GM23338 (cell line): ENCODE data around the gene NT5C2.

Source experiments
- TF ChIP-seq, protein P1 (sequence below), 2 experiments: fragments of 200-600 bp in 1 of 2; sonication (generic) in 1 of 2; conservative IDR thresholded peaks; 2 replicates each; pipeline versions ENCODE4 v1.5.1 to v1.6.1; 2016 to 2017; ENCODE audit warnings: antibody characterized with exemption in 2 of 2, low read depth in 2 of 2, mild to moderate bottlenecking in 2 of 2, moderate library complexity in 1 of 2
- TF ChIP-seq, protein P2 (sequence below): IDR thresholded peaks from one replicate; pipeline ENCODE4 v1.6.1; 2018; ENCODE audit warnings: antibody characterized with exemption; ENCODE audit not compliant: unreplicated experiment

DNA sequence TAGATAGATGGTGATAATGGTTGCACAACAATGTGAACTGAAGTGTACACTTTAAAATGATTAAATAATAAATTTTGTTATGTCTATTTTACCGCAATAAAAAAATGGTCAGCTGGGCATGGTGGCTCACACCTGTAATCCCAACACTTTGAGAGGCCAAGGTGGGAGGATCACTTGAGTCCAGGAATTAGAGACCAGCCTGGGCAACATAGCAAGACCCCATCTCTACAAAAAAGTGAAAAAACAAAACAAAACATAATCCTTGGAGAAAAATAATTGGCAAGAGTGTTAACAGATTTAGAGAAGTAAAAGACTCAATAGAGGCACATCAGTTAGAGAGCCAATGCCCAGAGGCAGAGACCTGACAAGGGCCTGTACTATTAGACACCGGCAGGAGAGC, 42.7 kb upstream of the NT5C2 start:
- TF ChIP-seq, protein P1, sequence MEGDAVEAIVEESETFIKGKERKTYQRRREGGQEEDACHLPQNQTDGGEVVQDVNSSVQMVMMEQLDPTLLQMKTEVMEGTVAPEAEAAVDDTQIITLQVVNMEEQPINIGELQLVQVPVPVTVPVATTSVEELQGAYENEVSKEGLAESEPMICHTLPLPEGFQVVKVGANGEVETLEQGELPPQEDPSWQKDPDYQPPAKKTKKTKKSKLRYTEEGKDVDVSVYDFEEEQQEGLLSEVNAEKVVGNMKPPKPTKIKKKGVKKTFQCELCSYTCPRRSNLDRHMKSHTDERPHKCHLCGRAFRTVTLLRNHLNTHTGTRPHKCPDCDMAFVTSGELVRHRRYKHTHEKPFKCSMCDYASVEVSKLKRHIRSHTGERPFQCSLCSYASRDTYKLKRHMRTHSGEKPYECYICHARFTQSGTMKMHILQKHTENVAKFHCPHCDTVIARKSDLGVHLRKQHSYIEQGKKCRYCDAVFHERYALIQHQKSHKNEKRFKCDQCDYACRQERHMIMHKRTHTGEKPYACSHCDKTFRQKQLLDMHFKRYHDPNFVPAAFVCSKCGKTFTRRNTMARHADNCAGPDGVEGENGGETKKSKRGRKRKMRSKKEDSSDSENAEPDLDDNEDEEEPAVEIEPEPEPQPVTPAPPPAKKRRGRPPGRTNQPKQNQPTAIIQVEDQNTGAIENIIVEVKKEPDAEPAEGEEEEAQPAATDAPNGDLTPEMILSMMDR (conservative IDR thresholded peaks at IDR 0.05; ENCODE audit: low read depth in 2 of 2), result no peak
- TF ChIP-seq, protein P2, sequence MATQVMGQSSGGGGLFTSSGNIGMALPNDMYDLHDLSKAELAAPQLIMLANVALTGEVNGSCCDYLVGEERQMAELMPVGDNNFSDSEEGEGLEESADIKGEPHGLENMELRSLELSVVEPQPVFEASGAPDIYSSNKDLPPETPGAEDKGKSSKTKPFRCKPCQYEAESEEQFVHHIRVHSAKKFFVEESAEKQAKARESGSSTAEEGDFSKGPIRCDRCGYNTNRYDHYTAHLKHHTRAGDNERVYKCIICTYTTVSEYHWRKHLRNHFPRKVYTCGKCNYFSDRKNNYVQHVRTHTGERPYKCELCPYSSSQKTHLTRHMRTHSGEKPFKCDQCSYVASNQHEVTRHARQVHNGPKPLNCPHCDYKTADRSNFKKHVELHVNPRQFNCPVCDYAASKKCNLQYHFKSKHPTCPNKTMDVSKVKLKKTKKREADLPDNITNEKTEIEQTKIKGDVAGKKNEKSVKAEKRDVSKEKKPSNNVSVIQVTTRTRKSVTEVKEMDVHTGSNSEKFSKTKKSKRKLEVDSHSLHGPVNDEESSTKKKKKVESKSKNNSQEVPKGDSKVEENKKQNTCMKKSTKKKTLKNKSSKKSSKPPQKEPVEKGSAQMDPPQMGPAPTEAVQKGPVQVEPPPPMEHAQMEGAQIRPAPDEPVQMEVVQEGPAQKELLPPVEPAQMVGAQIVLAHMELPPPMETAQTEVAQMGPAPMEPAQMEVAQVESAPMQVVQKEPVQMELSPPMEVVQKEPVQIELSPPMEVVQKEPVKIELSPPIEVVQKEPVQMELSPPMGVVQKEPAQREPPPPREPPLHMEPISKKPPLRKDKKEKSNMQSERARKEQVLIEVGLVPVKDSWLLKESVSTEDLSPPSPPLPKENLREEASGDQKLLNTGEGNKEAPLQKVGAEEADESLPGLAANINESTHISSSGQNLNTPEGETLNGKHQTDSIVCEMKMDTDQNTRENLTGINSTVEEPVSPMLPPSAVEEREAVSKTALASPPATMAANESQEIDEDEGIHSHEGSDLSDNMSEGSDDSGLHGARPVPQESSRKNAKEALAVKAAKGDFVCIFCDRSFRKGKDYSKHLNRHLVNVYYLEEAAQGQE, result no peak
